Measurements from ENCODE around the gene MTLN.
"Not testable (repeated sequence)": the region's sequence is repeated elsewhere in the genome, so short reads cannot be mapped to it uniquely, and the experiment has no call there.

The MTLN gene

DNA sequence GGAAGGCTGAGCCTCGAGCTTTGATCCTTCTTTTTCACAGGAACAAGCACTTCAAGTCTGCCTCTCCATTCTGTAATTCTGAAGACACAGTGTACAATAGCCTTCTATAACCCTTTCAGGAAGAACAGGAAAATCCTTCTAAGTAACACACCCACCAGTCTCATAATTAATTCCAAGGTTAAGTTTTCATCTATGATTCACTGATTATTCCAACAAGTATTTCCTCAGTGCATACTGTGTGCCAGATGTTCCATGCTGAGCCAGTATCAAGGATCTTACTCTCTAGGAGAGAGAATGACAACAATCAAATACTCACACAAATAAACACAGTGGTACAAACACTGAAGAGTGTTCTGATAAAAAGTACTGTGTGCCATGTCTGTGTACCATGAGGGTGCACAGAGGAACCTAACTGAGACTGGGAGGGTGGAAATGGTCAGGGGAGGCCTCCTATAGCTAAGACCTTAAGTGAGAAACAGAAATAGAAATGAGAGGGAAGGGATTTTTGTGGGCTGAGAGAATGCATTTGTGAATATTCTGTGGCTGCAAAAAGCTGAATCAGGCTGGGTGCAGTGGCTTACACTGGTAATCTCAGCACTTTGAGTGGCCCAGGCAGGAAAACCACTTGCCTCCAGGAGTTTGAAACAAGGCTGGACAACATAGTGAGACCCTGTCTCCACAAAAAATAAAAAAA lies 7.3 kb upstream of the MTLN start:
- TF ChIP-seq, protein P1, sequence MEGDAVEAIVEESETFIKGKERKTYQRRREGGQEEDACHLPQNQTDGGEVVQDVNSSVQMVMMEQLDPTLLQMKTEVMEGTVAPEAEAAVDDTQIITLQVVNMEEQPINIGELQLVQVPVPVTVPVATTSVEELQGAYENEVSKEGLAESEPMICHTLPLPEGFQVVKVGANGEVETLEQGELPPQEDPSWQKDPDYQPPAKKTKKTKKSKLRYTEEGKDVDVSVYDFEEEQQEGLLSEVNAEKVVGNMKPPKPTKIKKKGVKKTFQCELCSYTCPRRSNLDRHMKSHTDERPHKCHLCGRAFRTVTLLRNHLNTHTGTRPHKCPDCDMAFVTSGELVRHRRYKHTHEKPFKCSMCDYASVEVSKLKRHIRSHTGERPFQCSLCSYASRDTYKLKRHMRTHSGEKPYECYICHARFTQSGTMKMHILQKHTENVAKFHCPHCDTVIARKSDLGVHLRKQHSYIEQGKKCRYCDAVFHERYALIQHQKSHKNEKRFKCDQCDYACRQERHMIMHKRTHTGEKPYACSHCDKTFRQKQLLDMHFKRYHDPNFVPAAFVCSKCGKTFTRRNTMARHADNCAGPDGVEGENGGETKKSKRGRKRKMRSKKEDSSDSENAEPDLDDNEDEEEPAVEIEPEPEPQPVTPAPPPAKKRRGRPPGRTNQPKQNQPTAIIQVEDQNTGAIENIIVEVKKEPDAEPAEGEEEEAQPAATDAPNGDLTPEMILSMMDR (IDR thresholded peaks at IDR 0.05; ENCODE audit: low read depth, low read length): no peak
- H3K4me3 ChIP-seq (ENCODE audit: low read depth, low read length): no peak overlapping the region

DNA sequence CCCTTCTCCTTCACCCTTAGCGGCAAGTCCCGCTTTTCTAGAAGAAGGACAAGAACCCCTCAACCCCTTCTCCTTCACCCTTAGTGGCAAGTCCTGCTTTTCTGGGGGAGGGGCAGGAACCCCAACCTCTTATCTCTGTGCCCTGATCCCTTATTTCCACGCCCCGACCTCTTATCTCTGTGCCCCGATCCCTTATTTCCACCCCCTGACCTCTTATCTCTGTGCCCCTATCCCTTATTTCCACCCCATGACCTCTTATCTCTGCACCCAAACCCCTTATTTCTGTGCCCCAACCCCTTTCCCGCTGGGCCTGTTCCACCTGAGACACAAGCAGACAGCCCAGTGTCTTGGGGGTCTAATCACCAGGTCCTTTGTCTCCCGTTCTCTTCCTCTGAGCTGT lies 6.5 kb upstream of the MTLN start:
- H3K4me3 ChIP-seq (ENCODE audit: low read depth, low read length): not testable (repeated sequence)

DNA sequence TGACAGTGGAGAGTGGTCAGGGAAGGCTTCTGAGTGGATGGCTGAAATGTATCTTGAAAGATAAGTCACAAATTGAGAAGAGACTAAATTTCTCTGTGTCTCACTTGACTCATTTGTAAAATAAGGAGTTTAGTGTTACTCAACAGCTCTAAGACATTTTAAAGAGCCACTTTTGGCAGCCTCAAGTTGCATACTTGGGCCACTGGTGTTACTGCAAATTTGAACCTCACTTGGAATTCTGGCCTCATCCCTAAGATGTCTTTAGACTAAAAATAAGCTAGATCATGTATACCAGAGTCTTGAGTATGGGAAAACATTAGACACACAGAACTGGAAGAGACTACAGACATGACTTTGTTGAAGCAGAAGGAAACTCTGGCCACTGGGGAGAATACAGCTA lies 4.5 kb upstream of the MTLN start:
- TF ChIP-seq, protein P1 (IDR thresholded peaks at IDR 0.05; ENCODE audit: low read depth, low read length): no peak
- no peak overlapping the region for H3K4me3 ChIP-seq (ENCODE audit: low read depth, low read length)

DNA sequence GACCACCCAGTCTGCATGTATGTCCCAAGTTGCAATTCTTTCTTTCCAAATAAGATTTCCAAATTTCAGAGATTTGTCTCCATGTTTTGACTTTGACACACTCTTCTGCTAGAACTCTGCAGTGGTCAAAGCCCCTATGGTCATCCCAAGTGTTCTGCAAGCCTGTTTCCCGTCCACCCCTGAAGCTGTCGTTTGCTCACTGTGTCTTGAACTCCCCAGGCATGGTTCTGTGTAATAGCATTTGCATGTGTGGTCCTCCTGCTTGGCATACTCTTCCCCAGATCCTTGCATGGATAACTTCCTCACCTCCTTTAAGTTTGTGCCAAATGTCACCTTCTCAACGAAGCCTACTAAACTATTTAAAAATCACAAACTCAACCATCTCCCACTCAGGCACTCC lies 3.9 kb upstream of the MTLN start:
- H3K4me3 ChIP-seq (ENCODE audit: low read depth, low read length): no peak overlapping the region
- TF ChIP-seq, protein P1 (IDR thresholded peaks at IDR 0.05; ENCODE audit: low read depth, low read length): no peak

DNA sequence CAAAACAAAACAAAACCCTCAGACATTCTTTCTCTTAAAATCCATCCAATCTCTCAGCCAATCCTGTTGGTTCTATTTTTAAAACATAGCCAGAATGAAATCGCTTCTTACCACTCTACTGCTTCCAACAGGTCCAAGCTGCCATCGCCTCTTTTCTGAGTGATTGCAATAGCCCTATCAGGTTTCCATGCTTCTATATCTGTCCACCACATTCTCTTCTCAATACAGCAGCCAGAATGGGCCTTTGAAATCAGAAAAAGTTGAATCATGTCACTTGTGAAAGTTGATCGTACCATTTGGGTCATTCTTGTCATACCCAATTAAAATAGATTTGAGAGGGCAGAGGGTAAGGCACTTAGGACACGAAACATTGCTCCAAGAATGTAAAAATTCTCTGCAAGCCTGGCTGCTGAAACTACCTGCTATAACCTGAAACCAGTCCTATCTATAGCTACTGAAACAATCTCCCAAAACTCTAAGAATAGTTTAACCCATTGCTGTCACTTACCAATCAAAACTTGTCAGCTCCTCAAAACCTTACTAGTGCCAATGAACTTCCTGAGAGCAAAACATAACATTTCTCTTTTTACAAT lies 3.3 kb upstream of the MTLN start:
- TF ChIP-seq, protein P1 (IDR thresholded peaks at IDR 0.05; ENCODE audit: low read depth, low read length): no peak

DNA sequence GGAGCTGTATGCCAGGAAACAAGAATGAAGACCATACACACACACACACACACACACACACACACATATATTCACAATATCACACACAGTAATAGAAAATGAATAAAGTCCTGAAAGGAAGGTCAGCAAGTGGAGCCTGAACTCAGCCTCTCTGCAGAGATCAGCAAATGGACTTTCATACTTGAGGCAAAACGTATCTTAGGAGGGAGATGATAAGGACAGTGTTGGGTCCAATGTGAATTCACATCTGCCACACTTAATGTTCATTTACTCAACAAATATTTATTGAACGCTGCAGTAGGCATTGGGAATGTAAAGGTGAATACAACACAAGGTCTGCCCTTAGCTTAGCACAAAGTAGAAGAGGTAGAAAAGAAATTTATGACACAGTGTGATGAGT lies 2.7 kb upstream of the MTLN start:
- TF ChIP-seq, protein P1 (IDR thresholded peaks at IDR 0.05; ENCODE audit: low read depth, low read length): no peak
- H3K4me3 ChIP-seq (ENCODE audit: low read depth, low read length): no peak overlapping the region

More for the DNA sequence above, 3.3 kb upstream of the MTLN start:
- no peak overlapping the region for H3K4me3 ChIP-seq (ENCODE audit: low read depth, low read length)

DNA sequence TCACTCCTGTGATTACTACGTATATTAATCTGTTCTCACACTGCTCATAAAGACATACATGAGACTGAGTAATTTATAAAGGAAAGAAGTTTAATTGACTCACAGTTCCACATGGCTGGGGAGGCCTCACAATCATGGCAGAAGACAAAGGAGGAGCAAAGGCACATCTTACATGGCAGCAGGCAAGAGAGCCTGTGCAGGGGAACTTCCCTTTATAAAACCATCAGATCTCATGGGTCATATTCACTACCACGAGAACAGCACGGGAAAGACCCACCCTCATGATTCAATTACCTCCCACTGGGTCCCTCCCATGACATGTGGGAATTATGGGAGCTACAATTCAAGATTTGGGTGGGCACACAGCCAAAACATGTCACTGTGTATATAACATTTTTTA lies 1.2 kb upstream of the MTLN start:
- not testable (repeated sequence) for H3K4me3 ChIP-seq (ENCODE audit: low read depth, low read length)

DNA sequence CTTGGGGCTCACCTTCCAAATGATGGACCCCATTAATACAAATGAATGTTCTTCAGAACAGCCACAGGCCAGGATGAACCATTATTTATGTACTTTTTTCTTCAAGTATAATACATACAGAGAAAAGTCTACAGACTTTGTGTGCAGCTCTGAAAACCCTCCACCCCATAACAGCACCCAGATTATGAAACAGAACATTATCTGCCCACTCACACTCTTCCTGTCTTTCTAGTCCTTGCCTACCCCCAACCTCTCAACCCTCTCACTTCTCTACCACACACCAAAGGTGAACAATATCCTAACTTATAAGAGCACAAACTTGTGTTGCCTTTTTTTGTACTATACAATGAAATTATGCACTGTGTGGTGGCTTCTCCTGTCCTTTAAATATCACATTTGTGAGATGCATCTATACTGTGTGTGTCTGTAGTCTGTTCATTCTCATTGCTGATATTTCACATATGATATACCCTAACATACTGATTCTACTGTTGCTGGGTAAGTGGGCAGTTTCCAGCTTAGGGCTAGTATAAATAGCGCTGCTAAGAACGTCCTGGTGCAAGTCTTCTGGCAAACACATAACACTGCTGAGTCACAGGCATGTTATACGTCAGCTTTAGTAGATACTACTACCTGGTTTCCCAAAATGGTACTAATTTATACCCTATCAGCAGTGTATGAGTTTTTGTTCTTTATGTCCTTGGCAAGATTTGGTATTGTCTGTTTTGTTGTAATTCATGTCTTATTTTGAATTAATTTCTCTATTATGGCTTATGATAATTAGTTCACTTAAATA lies 6.5 kb downstream of the MTLN start:
- TF ChIP-seq, protein P1 (IDR thresholded peaks at IDR 0.05; ENCODE audit: low read depth, low read length): no peak
- no peak overlapping the region for H3K4me3 ChIP-seq (ENCODE audit: low read depth, low read length)
